ENCODE data around the gene CDH4.
"Not testable (repeated sequence)": the region's sequence is repeated elsewhere in the genome, so short reads cannot be mapped to it uniquely, and the experiment has no call there.

CDH4 gene

DNA sequence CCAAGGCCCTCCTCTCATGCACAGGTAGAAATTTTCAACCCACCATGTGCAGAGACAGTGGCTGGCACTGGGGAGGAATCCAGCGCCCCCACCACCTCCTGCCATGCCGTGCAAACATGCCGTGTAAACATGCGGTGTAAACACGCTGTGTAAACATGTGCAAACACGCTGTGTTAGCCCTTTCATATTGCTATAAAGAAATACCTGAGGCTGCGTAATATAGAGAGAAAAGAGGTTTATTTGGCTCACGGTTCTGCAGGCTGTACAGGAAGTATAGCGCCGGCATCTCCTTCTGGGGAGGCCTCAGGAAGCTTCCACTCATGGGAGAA lies 595.3 kb downstream of the CDH4 start:
- no peak overlapping the region for H3K27ac Mint-ChIP-seq
- no peaks in the 10 kb centered on the region for H3K4me1 Mint-ChIP-seq
- no peak for ATAC-seq (replicated peaks)
- no peaks in the 10 kb centered on the region for H3K36me3 Mint-ChIP-seq
- H3K4me3 Mint-ChIP-seq = no peak overlapping the region
- no peak for DNase-seq
- H3K27me3 Mint-ChIP-seq = no peaks in the 10 kb centered on the region
- peaks cover 0 to 5% of the 10 kb centered on the region in 2 donors for H3K9me3 Mint-ChIP-seq

DNA sequence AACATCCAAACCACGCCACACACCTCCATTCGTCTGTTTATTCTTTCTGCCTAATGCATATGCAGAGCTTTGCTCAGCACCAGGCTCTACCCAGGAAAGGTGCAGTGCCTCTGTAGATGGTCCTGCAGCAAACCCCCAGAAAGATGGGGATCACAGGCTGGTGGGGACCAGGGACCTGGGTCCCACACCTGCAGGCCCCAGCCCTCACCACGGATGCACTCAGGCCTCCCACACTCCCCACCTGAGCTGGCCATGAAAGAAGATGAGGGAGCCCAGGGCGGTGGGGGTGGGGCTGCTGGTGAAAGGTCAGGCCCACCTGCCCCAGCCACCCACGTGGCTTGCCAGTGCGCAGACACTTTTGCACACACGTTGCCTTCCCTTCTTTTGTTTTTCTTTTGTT lies 595.9 kb downstream of the CDH4 start:
- ATAC-seq (replicated peaks) (no peak), DNase-seq (no peak)
- H3K4me3 Mint-ChIP-seq = no peak overlapping the region
- H3K9me3 Mint-ChIP-seq = peaks cover 0 to 5% of the 10 kb centered on the region in 2 donors
- H3K4me1 Mint-ChIP-seq = peaks cover 0 to 2% of the 10 kb centered on the region in 2 donors
- no peak overlapping the region for H3K27ac Mint-ChIP-seq
- no peaks in the 10 kb centered on the region for H3K36me3 Mint-ChIP-seq
- no peaks in the 10 kb centered on the region for H3K27me3 Mint-ChIP-seq

DNA sequence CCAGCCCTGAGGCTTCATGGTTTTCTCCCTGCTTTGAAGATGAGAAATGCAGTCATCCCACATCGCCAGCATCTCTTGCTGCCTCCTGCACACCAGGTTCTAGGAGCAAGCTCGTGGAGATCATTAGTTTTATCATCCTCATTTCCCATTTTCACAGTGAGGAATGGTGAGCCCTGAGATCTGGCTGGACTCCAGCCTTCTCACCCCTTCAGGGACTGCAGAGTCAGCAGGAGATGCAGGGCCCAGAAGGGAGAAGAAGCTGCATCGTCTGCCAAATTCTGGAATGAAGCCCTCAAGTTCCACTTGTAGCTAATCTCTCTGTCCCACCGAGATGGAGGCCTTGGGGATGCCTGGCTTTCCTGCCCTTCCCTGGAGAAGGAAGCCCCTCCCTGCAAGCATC lies 596.8 kb downstream of the CDH4 start:
- H3K4me1 Mint-ChIP-seq = peaks cover 0 to 2% of the 10 kb centered on the region in 2 donors
- ATAC-seq (replicated peaks) (no peak), DNase-seq (no peak)
- H3K9me3 Mint-ChIP-seq = peaks cover 0 to 5% of the 10 kb centered on the region in 2 donors
- H3K36me3 Mint-ChIP-seq = no peaks in the 10 kb centered on the region
- no peak overlapping the region for H3K4me3 Mint-ChIP-seq
- H3K27me3 Mint-ChIP-seq = no peaks in the 10 kb centered on the region
- H3K27ac Mint-ChIP-seq = no peak overlapping the region

DNA sequence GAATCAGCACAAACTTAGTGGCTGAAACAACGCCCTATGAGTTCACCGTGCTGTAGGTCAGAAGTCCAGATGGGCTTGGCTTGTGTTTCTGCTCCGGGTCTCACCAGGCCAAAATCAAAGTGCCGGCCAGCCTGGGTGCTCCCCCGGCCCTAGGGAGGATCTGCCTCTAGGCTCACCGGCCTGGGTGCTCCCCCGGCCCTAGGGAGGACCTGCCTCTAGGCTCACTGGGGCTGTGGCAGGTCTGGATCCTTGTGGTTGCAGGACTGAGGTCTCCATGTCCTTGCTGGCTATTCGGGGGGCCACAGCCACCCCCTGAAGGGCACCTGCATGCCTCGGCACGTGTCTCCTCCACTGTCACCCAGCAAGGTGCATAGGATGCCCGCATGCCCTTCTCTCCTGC lies 597.3 kb downstream of the CDH4 start:
- no peaks in the 10 kb centered on the region for H3K27me3 Mint-ChIP-seq
- H3K27ac Mint-ChIP-seq = no peak overlapping the region
- H3K9me3 Mint-ChIP-seq = peaks cover 0 to 5% of the 10 kb centered on the region in 2 donors
- H3K4me3 Mint-ChIP-seq = no peak overlapping the region
- no peaks in the 10 kb centered on the region for H3K36me3 Mint-ChIP-seq
- no peak for DNase-seq
- H3K4me1 Mint-ChIP-seq = peaks cover 0 to 2% of the 10 kb centered on the region in 2 donors
- no peak for ATAC-seq (replicated peaks)

DNA sequence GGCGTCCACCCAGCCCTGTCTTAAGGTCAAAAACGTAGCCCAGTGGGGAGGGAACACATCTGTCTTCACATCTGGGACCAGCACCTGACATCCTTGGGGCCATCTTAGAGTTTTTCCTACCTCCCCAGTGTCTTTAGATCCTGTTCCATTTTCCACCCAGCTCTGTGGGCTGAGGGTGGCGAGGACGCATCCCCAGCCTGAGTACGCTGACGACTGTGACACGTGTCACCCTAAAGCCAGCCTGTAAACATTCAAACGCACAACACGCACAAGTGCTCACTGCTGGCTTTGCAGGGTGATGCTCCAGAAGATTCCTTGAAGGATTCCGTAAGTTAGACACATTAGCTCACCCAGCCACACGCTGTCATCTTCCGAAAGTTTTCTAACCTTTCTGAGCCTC lies 597.8 kb downstream of the CDH4 start:
- ATAC-seq (replicated peaks) (no peak), DNase-seq (no peak)
- Mint-ChIP-seq H3K4me3 (no peak overlapping the region), H3K27ac (no peak overlapping the region), H3K27me3 (no peaks in the 10 kb centered on the region), H3K9me3 (peaks cover 0 to 5% of the 10 kb centered on the region in 2 donors), H3K36me3 (no peaks in the 10 kb centered on the region), H3K4me1 (peaks cover 0 to 2% of the 10 kb centered on the region in 2 donors)

DNA sequence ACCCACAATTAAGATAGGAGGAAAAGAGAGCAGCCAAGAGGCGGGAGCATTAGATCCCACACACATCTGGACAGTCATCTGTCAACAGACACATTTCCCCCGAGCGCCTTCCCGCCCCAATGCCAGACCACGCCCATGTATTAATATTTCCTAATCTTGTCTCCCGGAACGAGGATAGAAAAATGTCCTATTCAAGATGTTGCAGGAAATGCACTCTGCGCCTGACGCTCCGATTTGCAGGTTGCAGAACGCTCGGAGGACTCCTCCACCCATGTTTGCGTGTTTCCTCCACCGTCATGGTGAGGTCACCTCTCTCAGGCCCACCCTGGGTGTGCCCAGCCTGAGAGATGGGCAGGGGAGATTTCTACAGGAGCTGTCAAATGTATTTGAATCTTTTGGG lies 598.4 kb downstream of the CDH4 start:
- DNase-seq = no peak
- Mint-ChIP-seq H3K4me1 (peaks cover 0 to 2% of the 10 kb centered on the region in 2 donors), H3K27me3 (no peaks in the 10 kb centered on the region), H3K36me3 (no peaks in the 10 kb centered on the region), H3K27ac (no peak overlapping the region), H3K9me3 (peaks cover 0 to 5% of the 10 kb centered on the region in 2 donors), H3K4me3 (no peak overlapping the region)
- no peak for ATAC-seq (replicated peaks)

DNA sequence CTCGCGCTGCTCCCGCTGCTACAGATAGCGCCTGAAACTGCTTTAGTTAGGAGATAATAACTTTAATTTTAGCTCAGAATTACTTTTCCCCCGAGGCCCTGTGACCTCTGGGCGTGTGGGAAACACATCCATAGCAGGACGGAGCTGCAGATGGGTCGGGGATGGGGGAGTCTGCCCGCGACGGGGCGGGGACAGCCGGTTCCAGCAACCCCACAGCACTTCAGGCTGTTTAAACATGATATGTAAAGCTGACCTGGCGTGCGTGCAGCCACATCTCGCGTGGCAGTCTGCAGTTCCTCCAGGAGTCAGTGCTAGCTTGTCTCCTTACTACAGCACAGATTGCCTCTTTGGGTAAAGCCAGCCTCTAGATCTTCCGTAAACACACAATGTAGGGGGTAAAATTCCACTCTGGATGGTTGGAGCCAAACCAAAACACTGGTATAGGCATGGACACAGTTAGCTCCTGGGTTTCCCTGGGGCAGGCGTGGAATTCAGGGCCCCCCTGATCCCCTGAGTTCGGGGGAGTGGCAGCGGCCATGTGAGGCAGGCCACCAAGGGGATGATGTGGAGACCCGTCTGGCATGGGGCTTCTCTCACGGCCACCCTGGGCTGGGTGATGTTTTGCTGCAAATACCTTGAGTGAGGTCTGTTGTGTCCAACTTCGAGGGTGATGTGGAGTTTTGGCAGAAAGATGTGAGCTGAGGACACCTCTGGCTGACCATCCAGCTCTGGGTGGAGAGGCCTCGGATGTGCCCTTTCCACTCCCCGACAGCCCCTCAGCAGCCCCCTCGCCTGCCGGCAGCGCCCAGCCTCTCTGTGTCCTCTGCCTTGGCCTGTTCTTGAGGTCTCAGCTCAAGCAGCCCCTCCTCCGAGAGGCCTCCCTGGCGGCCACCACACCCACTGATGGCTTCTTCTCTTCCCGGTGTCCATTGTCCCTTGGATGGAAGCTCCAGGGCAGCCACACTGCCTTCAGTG lies 599.2 kb downstream of the CDH4 start:
- Mint-ChIP-seq H3K36me3 (no peaks in the 10 kb centered on the region), H3K9me3 (peaks cover 0 to 5% of the 10 kb centered on the region in 2 donors), H3K27me3 (no peaks in the 10 kb centered on the region), H3K4me1 (peaks cover 0 to 2% of the 10 kb centered on the region in 2 donors), H3K27ac (no peak overlapping the region), H3K4me3 (no peak overlapping the region)
- ATAC-seq (replicated peaks) (no peak), DNase-seq (no peak)

DNA sequence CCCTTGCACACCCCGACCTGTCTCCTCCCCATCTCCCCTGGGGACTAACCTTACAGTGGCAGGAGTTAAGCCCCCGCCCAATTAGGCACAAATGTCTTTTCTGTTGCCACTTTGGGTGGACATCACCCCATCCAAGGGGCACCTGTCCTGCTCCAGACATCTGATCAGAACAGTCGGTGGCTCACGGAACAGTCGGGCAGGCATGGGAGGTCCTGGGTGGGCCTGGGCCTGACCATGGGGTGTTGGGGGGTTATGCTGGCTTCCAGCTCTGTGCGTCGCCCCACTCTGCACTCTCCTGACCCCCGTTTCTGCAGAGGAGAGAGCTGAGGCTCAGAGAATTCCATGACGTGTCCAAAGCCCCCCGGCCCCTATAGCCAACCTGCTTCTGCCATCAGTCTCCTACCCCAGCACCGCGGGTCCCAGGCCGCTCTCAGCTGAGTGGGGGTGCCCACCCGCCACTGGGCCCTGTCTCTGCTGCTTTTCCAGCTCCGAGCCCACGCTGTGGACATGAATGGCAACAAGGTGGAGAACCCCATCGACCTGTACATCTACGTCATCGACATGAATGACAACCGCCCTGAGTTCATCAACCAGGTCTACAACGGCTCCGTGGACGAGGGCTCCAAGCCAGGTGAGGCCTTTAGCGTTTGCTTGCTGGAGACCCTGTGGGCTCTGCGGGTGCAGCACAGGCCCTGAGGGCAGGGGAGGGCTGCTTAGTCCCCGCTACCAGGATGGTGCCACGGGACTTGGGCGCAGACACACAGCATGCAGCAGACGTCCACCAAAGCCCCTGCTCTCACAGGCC lies 600.4 kb downstream of the CDH4 start:
- Mint-ChIP-seq H3K36me3 (no peaks in the 10 kb centered on the region), H3K27me3 (no peaks in the 10 kb centered on the region), H3K27ac (no peak overlapping the region), H3K9me3 (peaks cover 0 to 5% of the 10 kb centered on the region in 2 donors), H3K4me3 (no peak overlapping the region), H3K4me1 (peaks cover 0 to 2% of the 10 kb centered on the region in 2 donors)
- DNase-seq = no peak
- ATAC-seq (replicated peaks) = no peak

DNA sequence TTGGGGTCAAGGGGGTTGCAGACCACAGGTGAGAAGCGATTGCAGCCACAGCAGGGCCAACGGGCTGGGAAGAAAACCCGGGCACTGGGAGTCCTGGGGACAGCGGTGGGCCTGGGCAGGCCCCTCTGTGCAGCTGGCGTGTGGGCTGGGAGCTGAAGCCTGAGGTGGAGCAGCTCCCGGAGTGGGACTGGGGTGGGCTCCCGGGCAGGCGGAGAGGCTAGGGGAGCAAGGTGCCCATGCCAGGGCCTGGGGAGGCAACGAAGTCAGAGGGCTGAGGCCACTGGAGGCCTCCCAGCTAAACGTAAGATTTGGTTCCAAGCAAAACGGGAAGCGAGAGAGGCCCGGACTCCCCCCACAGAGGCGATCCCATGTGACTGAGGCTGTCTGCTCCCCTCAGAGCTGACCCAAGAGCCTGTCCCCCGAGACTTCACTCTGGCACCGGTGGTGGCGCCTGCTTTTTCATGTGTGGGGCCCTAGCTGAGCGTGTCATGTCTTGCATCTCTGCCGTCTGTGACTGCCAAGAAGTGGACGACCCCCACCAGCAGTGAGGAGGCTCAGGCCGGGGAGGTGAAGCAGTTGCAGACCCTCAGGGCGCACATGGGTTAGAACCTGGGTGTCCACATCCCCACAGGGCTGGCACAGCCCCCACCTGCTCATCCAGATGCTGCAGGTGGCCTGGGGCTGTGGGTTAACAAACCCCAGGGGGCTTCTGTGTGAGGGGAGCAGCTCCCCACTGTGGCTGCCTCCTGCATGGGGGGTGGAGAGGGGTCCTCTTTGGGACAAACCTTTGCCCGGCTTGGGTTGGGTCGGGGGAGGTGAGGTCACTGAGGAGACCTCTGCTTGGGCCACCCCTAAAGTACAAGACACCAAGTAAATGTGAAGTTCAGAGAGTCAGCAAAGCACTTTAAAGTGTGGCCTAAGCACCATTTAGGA lies 601.3 kb downstream of the CDH4 start:
- peak; percentile 17 for DNase-seq
- Mint-ChIP-seq H3K4me1 (peaks cover 0 to 2% of the 10 kb centered on the region in 2 donors), H3K27ac (no peak overlapping the region), H3K9me3 (no peaks in the 10 kb centered on the region), H3K27me3 (no peaks in the 10 kb centered on the region), H3K36me3 (no peaks in the 10 kb centered on the region), H3K4me3 (no peak overlapping the region)
- peak; percentile 82 to 87 for ATAC-seq (replicated peaks)

DNA sequence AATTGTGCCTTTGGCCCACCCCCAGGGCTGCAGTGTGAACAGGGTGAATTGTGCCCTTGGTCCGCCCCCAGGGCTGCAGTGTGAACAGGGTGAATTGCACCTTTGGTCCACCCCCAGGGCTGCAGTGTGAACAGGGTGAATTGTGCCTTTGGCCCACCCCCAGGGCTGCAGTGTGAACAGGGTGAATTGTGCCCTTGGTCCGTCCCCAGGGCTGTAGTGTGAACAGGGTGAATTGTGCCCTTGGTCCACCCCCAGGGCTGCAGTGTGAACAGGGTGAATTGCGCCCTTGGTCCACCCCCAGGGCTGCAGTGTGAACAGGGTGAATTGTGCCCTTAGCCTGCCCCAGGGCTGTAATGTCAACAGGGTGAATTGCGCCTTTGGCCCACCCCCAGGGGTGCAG lies 602.5 kb downstream of the CDH4 start:
- H3K27ac Mint-ChIP-seq; H3K4me1 Mint-ChIP-seq; DNase-seq; H3K4me3 Mint-ChIP-seq; H3K9me3 Mint-ChIP-seq; H3K36me3 Mint-ChIP-seq; ATAC-seq (replicated peaks); H3K27me3 Mint-ChIP-seq: not testable (repeated sequence)

DNA sequence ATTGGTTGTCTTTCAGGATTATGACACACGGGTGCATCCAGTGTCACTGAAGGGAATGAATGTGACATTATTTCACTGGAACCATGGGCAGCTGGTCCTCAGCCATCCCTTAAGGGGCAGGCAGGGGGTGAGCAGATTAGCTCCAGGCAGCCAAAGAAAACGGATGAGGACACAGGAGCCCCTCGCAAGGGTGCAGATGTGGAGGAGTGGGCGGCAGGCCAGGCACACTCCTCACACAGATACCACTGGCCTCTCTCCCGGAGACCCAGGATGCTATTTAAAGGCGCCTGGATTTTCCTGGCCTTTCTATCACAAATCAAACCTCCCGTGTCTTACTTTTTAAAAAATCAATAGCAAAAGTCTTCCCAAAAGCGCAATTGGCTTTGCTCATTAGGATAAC lies 603.2 kb downstream of the CDH4 start:
- H3K4me1 Mint-ChIP-seq = peaks cover 0 to 2% of the 10 kb centered on the region in 2 donors
- no peaks in the 10 kb centered on the region for H3K27me3 Mint-ChIP-seq
- H3K36me3 Mint-ChIP-seq = no peaks in the 10 kb centered on the region
- DNase-seq (no peak), ATAC-seq (replicated peaks) (no peak)
- H3K4me3 Mint-ChIP-seq = no peak overlapping the region
- no peak overlapping the region for H3K27ac Mint-ChIP-seq
- no peaks in the 10 kb centered on the region for H3K9me3 Mint-ChIP-seq

DNA sequence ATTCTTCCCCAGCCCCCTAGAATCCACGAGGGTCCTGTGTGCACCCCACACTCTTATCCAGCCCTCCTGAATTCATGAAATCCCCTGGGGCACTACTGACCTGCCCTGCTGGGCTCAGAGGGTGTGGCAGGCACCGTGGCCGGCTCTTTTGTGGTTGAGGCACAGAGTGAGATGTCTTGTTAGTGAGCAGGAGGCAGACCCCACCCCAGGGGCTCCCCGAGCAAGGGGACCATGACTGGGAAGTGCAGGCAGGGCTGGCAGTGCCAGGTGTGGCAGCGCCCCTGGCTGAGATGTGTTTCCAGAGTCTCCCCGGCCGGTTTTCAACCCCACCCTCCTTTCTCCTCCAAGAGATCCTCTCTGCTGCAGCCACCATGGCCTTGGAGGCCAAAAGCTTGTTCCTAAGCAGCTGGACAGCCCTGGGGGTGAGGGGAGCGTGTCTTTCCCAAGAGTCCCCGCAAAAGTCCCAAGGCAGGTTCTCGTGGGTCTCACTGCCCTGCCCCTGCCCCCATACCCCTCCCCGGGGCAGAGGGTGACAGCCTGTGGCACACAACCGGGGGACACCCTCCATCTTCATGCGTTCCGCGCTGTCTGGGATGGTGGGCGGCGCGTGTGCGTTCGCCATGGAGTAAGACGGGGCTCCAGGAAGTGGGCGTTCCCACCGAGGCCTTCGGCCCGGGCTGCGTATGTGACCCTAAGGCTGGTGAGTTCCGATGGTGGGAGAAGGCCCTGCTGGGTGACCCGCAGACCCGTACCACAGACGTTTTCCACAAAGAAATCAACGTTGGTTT lies 604.8 kb downstream of the CDH4 start:
- Mint-ChIP-seq H3K27me3 (no peaks in the 10 kb centered on the region), H3K4me3 (no peak overlapping the region), H3K9me3 (no peaks in the 10 kb centered on the region), H3K27ac (no peak overlapping the region), H3K4me1 (peaks cover 0 to 2% of the 10 kb centered on the region in 2 donors), H3K36me3 (no peaks in the 10 kb centered on the region)
- ATAC-seq (replicated peaks) (no peak), DNase-seq (no peak)

DNA sequence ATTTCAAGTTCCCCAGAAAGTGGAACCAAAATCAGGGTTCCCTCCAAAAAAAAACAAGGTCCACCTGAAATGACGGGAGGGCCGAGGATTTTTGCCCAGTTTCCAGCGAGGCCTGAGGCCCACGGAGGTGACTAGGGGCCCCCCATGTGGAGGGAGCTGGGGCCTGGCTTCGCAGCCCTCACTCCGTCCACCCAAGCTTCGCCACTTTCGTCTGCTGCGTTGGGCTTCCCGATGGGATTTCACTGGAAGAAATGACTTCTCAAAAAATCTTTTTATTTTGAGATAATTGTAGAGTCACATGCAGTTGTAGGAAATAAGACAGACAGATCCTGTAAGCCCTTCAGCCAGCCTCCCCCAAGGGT lies 605.3 kb downstream of the CDH4 start:
- Mint-ChIP-seq H3K4me3 (no peak overlapping the region), H3K4me1 (peaks cover 0 to 2% of the 10 kb centered on the region in 2 donors), H3K27ac (no peak overlapping the region), H3K9me3 (no peaks in the 10 kb centered on the region), H3K27me3 (no peaks in the 10 kb centered on the region), H3K36me3 (no peaks in the 10 kb centered on the region)
- no peak for ATAC-seq (replicated peaks)
- DNase-seq = no peak
